G401 (cell line): ENCODE results near the gene KRTAP21-2. TPM values are rescaled to one million over a fixed set of nuclear protein-coding genes. Genes with fewer than 3 reads are reported as not detected.

Experiments
- total RNA-seq: library from RNA; depleted of rRNA; stranded (reverse); fragments of >200 nt; shearing (Covaris generic); gene quantifications from 2 replicates; pipeline ENCODE4 v1.2.3, GENCODE V29; 2014; rRNA removed

KRTAP21-2 gene
- total RNA-seq, 1 experiment from 2014 or later: not detected

Other genes starting within 250 kb of the KRTAP21-2 start
- not detected in 2 replicates for gene KRTAP19-5, start 245.1 kb downstream of the KRTAP21-2 start, total RNA-seq
- not detected in 2 replicates for gene KRTAP19-6, start 205.4 kb downstream of the KRTAP21-2 start, total RNA-seq
- gene KRTAP19-7, start 185.9 kb downstream of the KRTAP21-2 start, total RNA-seq: not detected in 2 replicates
- not detected in 2 replicates for gene KRTAP22-2, start 156.9 kb downstream of the KRTAP21-2 start, total RNA-seq
- gene KRTAP6-3, start 154.8 kb downstream of the KRTAP21-2 start, total RNA-seq: not detected in 2 replicates
- not detected in 2 replicates for gene KRTAP6-2, start 148.4 kb downstream of the KRTAP21-2 start, total RNA-seq
- not detected in 2 replicates for gene KRTAP22-1, start 146.2 kb downstream of the KRTAP21-2 start, total RNA-seq
- not detected in 2 replicates for gene KRTAP6-1, start 133.3 kb downstream of the KRTAP21-2 start, total RNA-seq
- not detected in 2 replicates for gene KRTAP20-1, start 130.8 kb downstream of the KRTAP21-2 start, total RNA-seq
- not detected in 2 replicates for gene KRTAP20-4, start 126.6 kb downstream of the KRTAP21-2 start, total RNA-seq
- gene KRTAP20-2, start 112.1 kb downstream of the KRTAP21-2 start, total RNA-seq: not detected in 2 replicates
- not detected in 2 replicates for gene KRTAP20-3, start 104.4 kb downstream of the KRTAP21-2 start, total RNA-seq
- gene KRTAP21-3, start 28.5 kb downstream of the KRTAP21-2 start, total RNA-seq: not detected in 2 replicates
- not detected in 2 replicates for gene KRTAP21-1, start 8.2 kb upstream of the KRTAP21-2 start, total RNA-seq
- not detected in 2 replicates for gene KRTAP8-1, start 66.0 kb upstream of the KRTAP21-2 start, total RNA-seq
- not detected in 2 replicates for gene KRTAP7-1, start 82.5 kb upstream of the KRTAP21-2 start, total RNA-seq
- gene KRTAP11-1, start 134.3 kb upstream of the KRTAP21-2 start, total RNA-seq: not detected in 2 replicates